Prostate gland (tissue), 2 donors: ENCODE measurements around the gene SMAD5.

ENCODE experiments used
- CTCF ChIP-seq, 4 experiments: fragments of 200-600 bp in 2 of 4; fragments of 450-650 bp in 2 of 4; sonication (generic) in 2 of 4; IDR thresholded peaks; 1 replicate in 3 of 4; 2 replicates in 1 of 4; pipeline ENCODE4 v1.5.1; 2016 to 2019; ENCODE audit warnings: antibody characterized with exemption in 4 of 4, mild to moderate bottlenecking in 2 of 4, moderate library complexity in 2 of 4
- POLR2A ChIP-seq: fragments of 450-650 bp; IDR thresholded peaks from one replicate; pipeline ENCODE4 v1.6.1; 2016; ENCODE audit warnings: antibody characterized with exemption, mild to moderate bottlenecking
- POLR2AphosphoS5 ChIP-seq: sonication (generic); formaldehyde crosslinking; IDR thresholded peaks from one replicate; pipeline ENCODE4 v1.6.1; 2017; ENCODE audit warnings: antibody characterized with exemption

- no peak for TF ChIP-seq POLR2A
- no peak for TF ChIP-seq CTCF (IDR thresholded peaks at IDR 0.05)
- TF ChIP-seq POLR2AphosphoS5, result no peak
These were observed 4.2 kb upstream of the SMAD5 start for GRCh38 chr5:136128481-136128880.
